GM23248 (cell line): ENCODE data around the gene NDNF. TPM values are rescaled to one million over a fixed set of nuclear protein-coding genes. Genes with fewer than 3 reads are reported as not detected.
A peak's percentile ranks its signal among the peaks of the same experiment; 100 is the strongest.

Experiments used
- DNase-seq: peaks from one replicate; pipeline ENCODE4 v3.0.0-alpha.2; 2015
- H2AFZ ChIP-seq: fragments of 200-600 bp; sonication (generic); 2 replicates; pipeline ENCODE4 v1.6.1; 2016; ENCODE audit warnings: antibody characterized with exemption
- H3F3A ChIP-seq: fragments of 200-600 bp; sonication (generic); 2 replicates; pipeline ENCODE4 v1.6.1; 2016; ENCODE audit warnings: mild to moderate bottlenecking, antibody characterized with exemption, mixed run types; ENCODE audit not compliant: insufficient read depth
- H3K27ac ChIP-seq: fragments of 200-600 bp; sonication (generic); 2 replicates; pipeline ENCODE4 v1.5.1; 2016; ENCODE audit warnings: mild to moderate bottlenecking
- H3K27me3 ChIP-seq: fragments of 200-600 bp; sonication (generic); replicated peaks from 2 replicates; pipeline ENCODE4 v1.6.1; 2016; ENCODE audit warnings: mild to moderate bottlenecking; ENCODE audit not compliant: insufficient read depth
- H3K36me3 ChIP-seq: fragments of 200-600 bp; sonication (generic); 2 replicates; pipeline ENCODE4 v1.6.1; 2016; ENCODE audit warnings: low read depth, mild to moderate bottlenecking
- H3K4me1 ChIP-seq: fragments of 200-600 bp; sonication (generic); 2 replicates; pipeline ENCODE4 v1.6.1; 2016; ENCODE audit warnings: mild to moderate bottlenecking; ENCODE audit not compliant: insufficient read depth
- H3K4me2 ChIP-seq: fragments of 200-600 bp; sonication (generic); one replicate; pipeline ENCODE4 v1.6.1; 2016; ENCODE audit warnings: mild to moderate bottlenecking; ENCODE audit not compliant: unreplicated experiment
- H3K4me3 ChIP-seq: fragments of 200-600 bp; sonication (generic); 2 replicates; pipeline ENCODE4 v1.5.1; 2016; ENCODE audit warnings: mild to moderate bottlenecking
- H3K79me2 ChIP-seq: fragments of 200-600 bp; sonication (generic); 2 replicates; pipeline ENCODE4 v1.6.1; 2016; ENCODE audit warnings: mild to moderate bottlenecking; ENCODE audit not compliant: insufficient read depth
- H3K9ac ChIP-seq: fragments of 200-600 bp; sonication (generic); 2 replicates; pipeline ENCODE4 v1.6.1; 2016; ENCODE audit warnings: mild to moderate bottlenecking
- H3K9me2 ChIP-seq: fragments of 200-600 bp; sonication (generic); 2 replicates; pipeline ENCODE4 v1.6.1; 2016; ENCODE audit warnings: mixed run types, mild to moderate bottlenecking, moderate library complexity; ENCODE audit not compliant: insufficient read depth
- H3K9me3 ChIP-seq: fragments of 200-600 bp; sonication (generic); one replicate; pipeline ENCODE4 v1.6.1; 2017; ENCODE audit warnings: low read depth
- H4K20me1 ChIP-seq: fragments of 200-600 bp; sonication (generic); 2 replicates; pipeline ENCODE4 v1.6.0; 2016; ENCODE audit not compliant: insufficient read depth
- EZH2 ChIP-seq: fragments of 200-600 bp; sonication (generic); IDR thresholded peaks from 2 replicates; pipeline ENCODE4 v1.6.1; 2018; ENCODE audit warnings: antibody characterized with exemption, mild to moderate bottlenecking; ENCODE audit not compliant: insufficient read depth, poor library complexity, severe bottlenecking
- EZH2phosphoT487 ChIP-seq: fragments of 200-600 bp; sonication (generic); IDR thresholded peaks from 2 replicates; pipeline ENCODE4 v1.6.1; 2018; ENCODE audit warnings: antibody characterized with exemption, moderate library complexity, mild to moderate bottlenecking, low read depth; ENCODE audit not compliant: insufficient read depth
- WGBS, 2 experiments: methylation state at CpG; one replicate each; pipeline ENCODE4 v1.1.6; 2015 to 2017; ENCODE audit warnings: low lambda C conversion rate in 2 of 2, low coverage in 1 of 2; ENCODE audit errors: missing lambda C conversion rate in 2 of 2; 5-methylcytosine and 5-hydroxymethylcytosine counted together
- in situ Hi-C: fragments of 300-500 bp; cut with MboI; formaldehyde crosslinking; loops from 2 replicates; pipeline ENCODE4 v1.15.0; 2020
- polyA plus RNA-seq: library from polyadenylated mRNA; unstranded; fragments of >200 nt; fragmentation: Nextera tagmentation; extraction: Ambion mirVana; gene quantifications from 2 replicates; pipeline ENCODE4 v1.2.1, GENCODE V29; 2016
- total RNA-seq: library from RNA; depleted of rRNA; stranded (reverse); fragments of >200 nt; shearing (Covaris generic); gene quantifications from 2 replicates; pipeline ENCODE4 v1.2.3, GENCODE V29; 2014

Gene NDNF
- total and polyA plus RNA-seq, 2 experiments from 2014 or later, result 3.1 to 3.4 TPM

GRCh38 chr4:121041307-121042090 is 30.8 kb downstream of the NDNF start:
- Histone ChIP-seq H2AFZ (no peak overlapping the region), H3F3A (no peaks in the 10 kb centered on the region), H3K79me2 (no peaks in the 10 kb centered on the region), H3K4me2 (no peak overlapping the region), H3K9me3 (no peaks in the 10 kb centered on the region), H3K27ac (no peak overlapping the region), H4K20me1 (no peaks in the 10 kb centered on the region), H3K9ac (no peak overlapping the region), H3K4me3 (no peak overlapping the region), H3K9me2 (no peaks in the 10 kb centered on the region), H3K36me3 (no peaks in the 10 kb centered on the region), H3K4me1 (no peaks in the 10 kb centered on the region), H3K27me3 (no peaks in the 10 kb centered on the region)
- DNase-seq, result no peak
- in situ Hi-C loops, result no loop called here
- WGBS, 2 experiments, result 68 to 72% methylated on average over 8 of the region's 8 CpGs
- no peak for TF ChIP-seq EZH2phosphoT487
- no peak for TF ChIP-seq EZH2

- no peak overlapping the region for H3K9ac ChIP-seq
- no peaks in the 10 kb centered on the region for H3K4me1 ChIP-seq
- no peaks in the 10 kb centered on the region for H3K9me3 ChIP-seq
- H3F3A ChIP-seq, result no peaks in the 10 kb centered on the region
- WGBS, 2 experiments, result 14 to 24% methylated on average over 3 of the region's 3 CpGs
- no peak overlapping the region for H3K27ac ChIP-seq
- in situ Hi-C loops, result no loop called here
- no peaks in the 10 kb centered on the region for H4K20me1 ChIP-seq
- TF ChIP-seq EZH2phosphoT487 (no peak), EZH2 (no peak)
- no peak overlapping the region for H3K4me2 ChIP-seq
- H2AFZ ChIP-seq, result no peak overlapping the region
- no peaks in the 10 kb centered on the region for H3K27me3 ChIP-seq
- H3K4me3 ChIP-seq, result no peak overlapping the region
- no peaks in the 10 kb centered on the region for H3K79me2 ChIP-seq
- no peaks in the 10 kb centered on the region for H3K36me3 ChIP-seq
- peak; percentile 74 for DNase-seq
- H3K9me2 ChIP-seq, result no peaks in the 10 kb centered on the region
Observed at GRCh38 chr4:121034017-121034416, 38.3 kb downstream of the NDNF start.

- no peaks in the 10 kb centered on the region for H3K9me2 ChIP-seq
- no peaks in the 10 kb centered on the region for H3K9me3 ChIP-seq
- H3K27me3 ChIP-seq, result no peaks in the 10 kb centered on the region
- no peaks in the 10 kb centered on the region for H3K4me1 ChIP-seq
- no peak overlapping the region for H3K27ac ChIP-seq
- no peaks in the 10 kb centered on the region for H4K20me1 ChIP-seq
- H3K4me3 ChIP-seq, result no peak overlapping the region
- H3F3A ChIP-seq, result no peaks in the 10 kb centered on the region
- in situ Hi-C loops, result no loop called here
- 50 to 61% methylated on average over 2 of the region's 2 CpGs for WGBS, 2 experiments
- H3K9ac ChIP-seq, result no peak overlapping the region
- TF ChIP-seq EZH2phosphoT487, result no peak
- TF ChIP-seq EZH2, result no peak
- H3K4me2 ChIP-seq, result no peak overlapping the region
- no peaks in the 10 kb centered on the region for H3K79me2 ChIP-seq
- no peak overlapping the region for H2AFZ ChIP-seq
- peak; percentile 37 for DNase-seq
- H3K36me3 ChIP-seq, result no peaks in the 10 kb centered on the region
Observed at GRCh38 chr4:121030711-121031110, 41.6 kb downstream of the NDNF start.

GRCh38 chr4:121030131-121030530 is 42.2 kb downstream of the NDNF start:
- no peaks in the 10 kb centered on the region for H3K9me3 ChIP-seq
- DNase-seq, result peak; percentile 16
- H2AFZ ChIP-seq, result no peak overlapping the region
- no peaks in the 10 kb centered on the region for H3K36me3 ChIP-seq
- no peaks in the 10 kb centered on the region for H3K79me2 ChIP-seq
- in situ Hi-C loops, result no loop called here
- no peak overlapping the region for H3K4me3 ChIP-seq
- no peaks in the 10 kb centered on the region for H4K20me1 ChIP-seq
- no peaks in the 10 kb centered on the region for H3K9me2 ChIP-seq
- H3K27ac ChIP-seq, result no peak overlapping the region
- H3K4me2 ChIP-seq, result no peak overlapping the region
- TF ChIP-seq EZH2 (no peak), EZH2phosphoT487 (no peak)
- no peaks in the 10 kb centered on the region for H3K27me3 ChIP-seq
- no peaks in the 10 kb centered on the region for H3K4me1 ChIP-seq
- no peak overlapping the region for H3K9ac ChIP-seq
- H3F3A ChIP-seq, result no peaks in the 10 kb centered on the region

- in situ Hi-C loops, result no loop called here
- H3K4me2 ChIP-seq, result no peak overlapping the region
- no peaks in the 10 kb centered on the region for H3F3A ChIP-seq
- H3K4me3 ChIP-seq, result no peak overlapping the region
- no peak for TF ChIP-seq EZH2phosphoT487
- no peak for TF ChIP-seq EZH2
- H3K9me2 ChIP-seq, result no peaks in the 10 kb centered on the region
- DNase-seq, result no peak
- H3K27me3 ChIP-seq, result no peaks in the 10 kb centered on the region
- H3K9me3 ChIP-seq, result no peaks in the 10 kb centered on the region
- H3K27ac ChIP-seq, result no peak overlapping the region
- no peak overlapping the region for H3K9ac ChIP-seq
- H3K36me3 ChIP-seq, result no peaks in the 10 kb centered on the region
- no peak overlapping the region for H2AFZ ChIP-seq
- no peaks in the 10 kb centered on the region for H4K20me1 ChIP-seq
- H3K79me2 ChIP-seq, result no peaks in the 10 kb centered on the region
- WGBS, 2 experiments, result 61 to 73% methylated on average over 2 of the region's 2 CpGs
- no peaks in the 10 kb centered on the region for H3K4me1 ChIP-seq
Observed at GRCh38 chr4:121026034-121026433, 46.3 kb downstream of the NDNF start.
